Fibroblast of the conjunctiva (primary cell): ENCODE data around the gene PTPRN2.
"Not testable (repeated sequence)": the region's sequence is repeated elsewhere in the genome, so short reads cannot be mapped to it uniquely, and the experiment has no call there.

ENCODE experiments used
- DNase-seq: peaks from one replicate; pipeline ENCODE4 v3.0.0-alpha.2; 2010; ENCODE audit warnings: low read depth

PTPRN2 gene

GRCh38 chr7:157751406-157751805 lies 836.2 kb downstream of the PTPRN2 start:
- DNase-seq, result no peak

- no peak for DNase-seq
Observed at GRCh38 chr7:157750291-157750690, 837.3 kb downstream of the PTPRN2 start.

- DNase-seq, result no peak
Observed at GRCh38 chr7:157745721-157746709, 841.6 kb downstream of the PTPRN2 start.

GRCh38 chr7:157744786-157745601 lies 842.6 kb downstream of the PTPRN2 start:
- DNase-seq, result no peak

GRCh38 chr7:157743781-157744525 lies 843.7 kb downstream of the PTPRN2 start:
- DNase-seq, result no peak

GRCh38 chr7:157740251-157740798 lies 847.3 kb downstream of the PTPRN2 start:
- no peak for DNase-seq

GRCh38 chr7:157739650-157740049 lies 848.0 kb downstream of the PTPRN2 start:
- DNase-seq, result no peak

GRCh38 chr7:157739031-157739430 lies 848.6 kb downstream of the PTPRN2 start:
- no peak for DNase-seq

- DNase-seq, result no peak
Observed at GRCh38 chr7:157738066-157738460, 849.6 kb downstream of the PTPRN2 start.

- no peak for DNase-seq
Observed at GRCh38 chr7:157737151-157738065, 850.2 kb downstream of the PTPRN2 start.

GRCh38 chr7:157736341-157736740 lies 851.3 kb downstream of the PTPRN2 start:
- no peak for DNase-seq

- DNase-seq, result no peak
Observed at GRCh38 chr7:157735826-157736225, 851.8 kb downstream of the PTPRN2 start.

- no peak for DNase-seq
Observed at GRCh38 chr7:157734676-157735640, 852.7 kb downstream of the PTPRN2 start.

- not testable (repeated sequence) for DNase-seq
Observed at GRCh38 chr7:157733760-157734395, 853.7 kb downstream of the PTPRN2 start.

- no peak for DNase-seq
Observed at GRCh38 chr7:157731126-157731525, 856.5 kb downstream of the PTPRN2 start.

- no peak for DNase-seq
Observed at GRCh38 chr7:157730614-157731013, 857.0 kb downstream of the PTPRN2 start.

- DNase-seq, result no peak
Observed at GRCh38 chr7:157729566-157729965, 858.1 kb downstream of the PTPRN2 start.

- DNase-seq, result no peak
Observed at GRCh38 chr7:157727964-157728615, 859.5 kb downstream of the PTPRN2 start.
